Ovary (tissue), 3 donors: ENCODE results near the gene ADAMTS3.

Experiments used
- CTCF ChIP-seq, 3 donors: fragments of 450-650 bp in 2 of 3; fragments of 200-600 bp in 1 of 3; IDR thresholded peaks; one replicate each; pipeline versions ENCODE4 v1.5.1 to v1.8.0; 2016 to 2022; ENCODE audit warnings: antibody characterized with exemption in 3 of 3, mild to moderate bottlenecking in 1 of 3
- EP300 ChIP-seq: sonication (generic); formaldehyde crosslinking; IDR thresholded peaks from one replicate; pipeline ENCODE4 v1.6.1; 2017; ENCODE audit warnings: antibody characterized with exemption
- donor health status: DM: no; HTN: no; CAD: no.

- TF ChIP-seq CTCF (IDR thresholded peaks at IDR 0.05) (no peak), EP300 (no peak)
These were observed 2.0 kb downstream of the ADAMTS3 start for GRCh38 chr4:72567036-72567435.
